Progenitor cell of endocrine pancreas (in vitro differentiated cells): ENCODE measurements around the gene C5AR2. TPM values are rescaled to one million over a fixed set of nuclear protein-coding genes. Genes with fewer than 3 reads are reported as not detected.

ENCODE experiments used
- DNase-seq: peaks from one replicate; pipeline ENCODE4 v3.0.0; 2021; ENCODE audit warnings: low spot score; ENCODE audit not compliant: unreplicated experiment
- H3K27ac Mint-ChIP-seq: 2 replicates; pipeline ENCODE4 v1.8.0; 2021; ENCODE audit warnings: mild to moderate bottlenecking, moderate library complexity, mixed read lengths
- H3K27me3 Mint-ChIP-seq: 2 replicates; pipeline ENCODE4 v1.8.0; 2021; ENCODE audit warnings: mixed read lengths
- H3K36me3 Mint-ChIP-seq: 2 replicates; pipeline ENCODE4 v1.8.0; 2022; ENCODE audit warnings: mixed read lengths; ENCODE audit not compliant: insufficient read depth
- H3K4me1 Mint-ChIP-seq: 2 replicates; pipeline ENCODE4 v1.8.0; 2021; ENCODE audit warnings: low read depth, mixed read lengths
- H3K4me3 Mint-ChIP-seq: 2 replicates; pipeline ENCODE4 v1.8.0; 2021; ENCODE audit warnings: low read depth, mild to moderate bottlenecking, moderate library complexity, mixed read lengths
- H3K9me3 Mint-ChIP-seq: 2 replicates; pipeline ENCODE4 v1.8.0; 2021; ENCODE audit warnings: low read depth, mixed read lengths
- total RNA-seq: library from RNA; stranded (reverse); gene quantifications from 2 replicates; pipeline ENCODE4 v1.2.1, GENCODE V29; 2021
- TF ChIP-seq, protein P1 (sequence below): fragments of 200-600 bp; sonication (generic); IDR thresholded peaks from one replicate; pipeline ENCODE4 v1.5.0; 2021; ENCODE audit warnings: antibody characterized with exemption, mild to moderate bottlenecking; ENCODE audit not compliant: unreplicated experiment

C5AR2 gene
- total RNA-seq, 1 donor from 2014 or later: not detected

DNA sequence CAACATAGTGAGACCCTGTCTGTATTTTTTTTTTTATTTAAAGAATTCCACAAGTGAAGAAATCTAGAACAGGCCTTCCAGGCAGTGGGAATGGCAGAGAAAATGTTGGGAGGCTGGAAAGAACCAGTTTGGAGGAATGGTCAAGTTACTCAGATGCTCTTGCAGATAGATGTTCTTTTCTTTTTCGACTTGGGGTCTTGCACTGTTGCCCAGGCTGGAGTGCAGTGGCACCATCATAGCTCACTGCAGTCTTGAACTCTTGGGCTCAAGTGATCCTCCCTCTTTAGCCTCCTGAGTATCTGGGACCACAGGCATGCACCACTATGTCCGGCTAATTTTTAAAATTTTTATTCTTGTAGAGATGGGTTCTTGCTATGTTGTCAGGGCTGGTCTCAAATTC, 21.7 kb upstream of the C5AR2 start:
- H3K4me1 Mint-ChIP-seq: peaks cover 2% of the 10 kb centered on the region

GRCh38 chr19:47310819-47311218, 21.2 kb upstream of the C5AR2 start:
- H3K9me3 Mint-ChIP-seq: no peaks in the 10 kb centered on the region
- H3K4me3 Mint-ChIP-seq: no peak overlapping the region
- H3K27ac Mint-ChIP-seq: no peak overlapping the region
- peaks cover 22% of the 10 kb centered on the region for H3K27me3 Mint-ChIP-seq
- no peaks in the 10 kb centered on the region for H3K4me1 Mint-ChIP-seq
- no peaks in the 10 kb centered on the region for H3K36me3 Mint-ChIP-seq
- TF ChIP-seq, protein P1, sequence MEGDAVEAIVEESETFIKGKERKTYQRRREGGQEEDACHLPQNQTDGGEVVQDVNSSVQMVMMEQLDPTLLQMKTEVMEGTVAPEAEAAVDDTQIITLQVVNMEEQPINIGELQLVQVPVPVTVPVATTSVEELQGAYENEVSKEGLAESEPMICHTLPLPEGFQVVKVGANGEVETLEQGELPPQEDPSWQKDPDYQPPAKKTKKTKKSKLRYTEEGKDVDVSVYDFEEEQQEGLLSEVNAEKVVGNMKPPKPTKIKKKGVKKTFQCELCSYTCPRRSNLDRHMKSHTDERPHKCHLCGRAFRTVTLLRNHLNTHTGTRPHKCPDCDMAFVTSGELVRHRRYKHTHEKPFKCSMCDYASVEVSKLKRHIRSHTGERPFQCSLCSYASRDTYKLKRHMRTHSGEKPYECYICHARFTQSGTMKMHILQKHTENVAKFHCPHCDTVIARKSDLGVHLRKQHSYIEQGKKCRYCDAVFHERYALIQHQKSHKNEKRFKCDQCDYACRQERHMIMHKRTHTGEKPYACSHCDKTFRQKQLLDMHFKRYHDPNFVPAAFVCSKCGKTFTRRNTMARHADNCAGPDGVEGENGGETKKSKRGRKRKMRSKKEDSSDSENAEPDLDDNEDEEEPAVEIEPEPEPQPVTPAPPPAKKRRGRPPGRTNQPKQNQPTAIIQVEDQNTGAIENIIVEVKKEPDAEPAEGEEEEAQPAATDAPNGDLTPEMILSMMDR: no peak
- DNase-seq: no peak

More for the DNA sequence above, 21.7 kb upstream of the C5AR2 start:
- Mint-ChIP-seq H3K36me3 (no peaks in the 10 kb centered on the region), H3K27me3 (peaks cover 21% of the 10 kb centered on the region), H3K4me3 (no peak overlapping the region), H3K27ac (no peak overlapping the region), H3K9me3 (no peaks in the 10 kb centered on the region)
- no peak for DNase-seq
- TF ChIP-seq, protein P1: no peak

DNA sequence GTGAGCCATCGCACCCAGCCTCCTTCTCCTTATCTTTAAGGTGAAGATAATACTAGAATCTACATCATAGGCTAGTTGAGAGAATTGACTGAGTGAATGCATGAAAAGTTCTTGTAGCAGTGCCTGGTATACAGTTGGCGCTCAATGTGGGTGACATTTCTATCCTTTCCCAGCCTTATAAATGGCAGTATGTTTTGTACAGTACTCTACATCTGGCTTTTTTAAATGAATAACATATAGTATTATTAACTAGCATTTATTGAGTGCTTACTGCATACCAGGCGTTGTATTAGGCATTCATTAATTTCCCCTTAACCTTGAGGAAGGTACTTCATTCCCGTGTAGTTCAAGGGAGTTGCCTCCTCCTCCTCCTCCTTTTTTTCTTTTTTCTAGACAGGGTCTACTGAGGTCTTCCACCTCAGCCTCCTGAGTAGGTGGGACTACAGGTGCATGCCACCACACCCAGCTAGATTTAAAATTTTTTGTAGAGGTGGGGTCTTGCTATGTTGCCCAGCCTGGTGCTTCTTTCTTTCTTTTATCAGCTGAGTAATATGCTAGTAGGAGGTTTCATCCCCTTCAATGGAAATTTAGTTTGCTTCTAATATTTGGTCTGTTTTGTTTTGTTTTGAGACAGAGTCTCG, 19.5 kb upstream of the C5AR2 start:
- DNase-seq: no peak
- TF ChIP-seq, protein P1: no peak
- H3K4me1 Mint-ChIP-seq: no peaks in the 10 kb centered on the region
- no peak overlapping the region for H3K27ac Mint-ChIP-seq
- H3K27me3 Mint-ChIP-seq: peaks cover 21% of the 10 kb centered on the region
- no peak overlapping the region for H3K4me3 Mint-ChIP-seq
- H3K36me3 Mint-ChIP-seq: no peaks in the 10 kb centered on the region
- no peaks in the 10 kb centered on the region for H3K9me3 Mint-ChIP-seq

DNA sequence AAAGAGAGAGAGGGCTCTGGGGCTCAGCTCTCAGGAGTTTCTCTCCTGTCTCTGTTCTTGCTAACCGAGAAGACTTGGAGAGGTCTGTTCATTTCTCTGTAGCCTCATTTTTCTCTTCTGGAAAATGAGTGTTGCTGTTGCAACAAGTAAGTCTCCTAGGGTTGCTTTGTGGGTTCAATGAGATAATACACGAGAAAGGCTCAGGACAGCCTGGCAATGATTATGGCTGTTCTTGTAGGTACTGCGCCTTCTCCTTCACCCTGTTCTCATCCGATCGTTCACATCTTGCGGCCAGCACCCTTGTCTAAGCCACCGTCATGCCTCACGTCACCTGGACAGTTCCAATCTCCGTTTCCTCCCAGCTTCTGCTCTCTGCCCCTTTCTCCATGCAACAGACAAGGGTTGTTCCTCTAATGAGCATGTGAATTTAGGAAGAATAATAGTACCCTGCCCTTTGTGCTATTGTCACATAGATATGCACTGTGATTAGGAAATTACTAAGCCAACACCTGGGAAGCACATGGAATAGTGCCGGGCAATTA, 18.1 kb upstream of the C5AR2 start:
- no peaks in the 10 kb centered on the region for H3K4me1 Mint-ChIP-seq
- TF ChIP-seq, protein P1: no peak
- no peaks in the 10 kb centered on the region for H3K36me3 Mint-ChIP-seq
- peaks cover 21% of the 10 kb centered on the region for H3K27me3 Mint-ChIP-seq
- H3K4me3 Mint-ChIP-seq: no peak overlapping the region
- no peak for DNase-seq
- H3K27ac Mint-ChIP-seq: no peak overlapping the region
- H3K9me3 Mint-ChIP-seq: no peaks in the 10 kb centered on the region

DNA sequence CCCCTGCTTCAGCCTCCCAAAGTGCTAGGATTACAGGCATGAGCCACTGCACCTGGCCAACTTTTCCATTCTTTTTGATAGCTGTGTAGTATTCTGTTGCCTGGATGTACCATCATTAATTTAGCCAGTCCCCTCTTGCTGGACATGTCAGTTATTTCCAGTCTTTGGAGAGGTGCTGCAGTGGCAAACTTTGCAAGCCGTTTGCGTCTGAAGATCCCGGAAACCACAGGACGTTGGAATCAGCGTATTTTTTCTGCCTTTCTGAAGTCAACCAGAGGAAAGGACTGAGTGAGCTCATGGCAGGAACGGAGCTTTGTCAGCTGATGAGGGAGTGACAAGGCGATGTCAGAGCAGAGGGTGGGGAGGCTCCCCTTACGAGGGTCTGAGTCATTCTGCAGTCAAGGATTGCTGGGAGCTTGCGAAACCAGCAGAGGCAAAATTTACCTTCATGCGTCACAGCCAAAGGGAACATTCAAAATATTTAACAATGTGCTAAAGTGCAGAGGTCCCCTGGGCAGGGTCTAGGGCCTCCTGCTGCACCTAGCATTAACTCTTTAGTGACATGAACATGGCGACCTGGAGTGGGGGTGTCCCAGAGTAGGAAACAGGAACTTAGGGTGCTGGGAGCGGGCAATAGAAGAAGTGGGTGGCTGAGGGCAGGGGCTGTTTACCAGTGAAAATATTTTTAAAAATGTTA, 16.7 kb upstream of the C5AR2 start:
- no peak overlapping the region for H3K4me3 Mint-ChIP-seq
- TF ChIP-seq, protein P1: no peak
- DNase-seq: no peak
- peaks cover 19% of the 10 kb centered on the region for H3K27me3 Mint-ChIP-seq
- H3K36me3 Mint-ChIP-seq: no peaks in the 10 kb centered on the region
- no peaks in the 10 kb centered on the region for H3K9me3 Mint-ChIP-seq
- H3K4me1 Mint-ChIP-seq: no peaks in the 10 kb centered on the region
- no peak overlapping the region for H3K27ac Mint-ChIP-seq
